Stimulated activated CD8-positive, alpha-beta memory T cell treated with anti-CD3 and anti-CD28 coated beads, Interleukin-15, amount 100 ng/mL, for 48 hours (primary cell): ENCODE data around the gene SAMHD1.
"Not testable (repeated sequence)": the region's sequence is repeated elsewhere in the genome, so short reads cannot be mapped to it uniquely, and the experiment has no call there.

Source experiments
- DNase-seq, 2 donors: peaks; one replicate each; pipeline ENCODE4 v3.0.0-alpha.2; 2020; ENCODE audit warnings: low read depth in 2 of 2

Gene SAMHD1

GRCh38 chr20:36916199-36916598, 35.3 kb downstream of the SAMHD1 start:
- no peak for DNase-seq

- DNase-seq, result no peak
Observed at GRCh38 chr20:36908603-36909002, 42.9 kb downstream of the SAMHD1 start.

GRCh38 chr20:36906086-36906485, 45.4 kb downstream of the SAMHD1 start:
- not testable (repeated sequence) for DNase-seq

GRCh38 chr20:36905566-36905965, 45.9 kb downstream of the SAMHD1 start:
- not testable (repeated sequence) for DNase-seq

GRCh38 chr20:36904690-36905089, 46.8 kb downstream of the SAMHD1 start:
- no peak for DNase-seq

GRCh38 chr20:36895036-36895435, 56.5 kb downstream of the SAMHD1 start:
- DNase-seq, result no peak

- no peak for DNase-seq
Observed at GRCh38 chr20:36893801-36894200, 57.7 kb downstream of the SAMHD1 start.

- no peak for DNase-seq
Observed at GRCh38 chr20:36891211-36891610, 60.3 kb downstream of the SAMHD1 start.

- no peak for DNase-seq
Observed at GRCh38 chr20:36890586-36890985, 60.9 kb downstream of the SAMHD1 start.

GRCh38 chr20:36888880-36889516, 62.5 kb downstream of the SAMHD1 start:
- DNase-seq, result no peak

GRCh38 chr20:36887752-36888090, 63.8 kb downstream of the SAMHD1 start:
- DNase-seq, result no peak

GRCh38 chr20:36886859-36887751, 64.4 kb downstream of the SAMHD1 start:
- DNase-seq, result peak; percentile 66 to 67

- DNase-seq, result no peak
Observed at GRCh38 chr20:36885356-36885755, 66.2 kb downstream of the SAMHD1 start.

- no peak for DNase-seq
Observed at GRCh38 chr20:36883977-36884535, 67.5 kb downstream of the SAMHD1 start.

GRCh38 chr20:36881888-36882287, 69.6 kb downstream of the SAMHD1 start:
- DNase-seq, result no peak

GRCh38 chr20:36881331-36881730, 70.2 kb downstream of the SAMHD1 start:
- no peak for DNase-seq

GRCh38 chr20:36880741-36881250, 70.7 kb downstream of the SAMHD1 start:
- DNase-seq, result no peak

- no peak for DNase-seq
Observed at GRCh38 chr20:36878941-36879340, 72.6 kb downstream of the SAMHD1 start.

- no peak for DNase-seq
Observed at GRCh38 chr20:36876473-36876833, 75.1 kb downstream of the SAMHD1 start.

- DNase-seq, result no peak
Observed at GRCh38 chr20:36875702-36876472, 75.6 kb downstream of the SAMHD1 start, which contains the start of gene TLDC2. Gene TLDC2 (plus strand): TSS chr20:36876138. CDS start chr20:36876175, 37 bp downstream.

GRCh38 chr20:36875093-36875492, 76.4 kb downstream of the SAMHD1 start:
- not testable (repeated sequence) for DNase-seq
